Dedifferentiated amniotic fluid mesenchymal stem cell (primary cell): Measurements from ENCODE around the gene ABI3BP.

Experiments used
- DNase-seq: peaks from one replicate; pipeline ENCODE4 v3.0.0-alpha.2; 2016; ENCODE audit errors: extremely low spot score

Gene ABI3BP

DNA sequence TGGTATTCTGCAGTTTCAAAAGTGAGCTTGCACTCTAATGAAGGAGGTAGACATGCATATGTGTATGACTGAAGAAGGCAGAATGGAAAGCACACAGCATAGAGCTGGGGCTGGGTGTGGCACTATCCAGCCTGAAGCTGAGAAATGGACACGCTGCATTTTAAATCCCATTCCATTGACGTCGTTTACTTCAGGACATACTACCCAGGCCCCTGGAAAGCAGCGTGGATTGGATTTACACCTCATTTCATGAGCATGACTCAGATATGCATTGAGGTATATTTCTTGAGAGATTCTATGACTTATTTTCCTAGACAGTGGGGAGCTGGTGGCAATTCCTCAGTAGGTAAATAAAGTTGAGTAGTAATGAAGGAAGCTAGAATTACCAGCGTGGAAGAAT lies 101.4 kb downstream of the ABI3BP start:
- DNase-seq, result no peak

DNA sequence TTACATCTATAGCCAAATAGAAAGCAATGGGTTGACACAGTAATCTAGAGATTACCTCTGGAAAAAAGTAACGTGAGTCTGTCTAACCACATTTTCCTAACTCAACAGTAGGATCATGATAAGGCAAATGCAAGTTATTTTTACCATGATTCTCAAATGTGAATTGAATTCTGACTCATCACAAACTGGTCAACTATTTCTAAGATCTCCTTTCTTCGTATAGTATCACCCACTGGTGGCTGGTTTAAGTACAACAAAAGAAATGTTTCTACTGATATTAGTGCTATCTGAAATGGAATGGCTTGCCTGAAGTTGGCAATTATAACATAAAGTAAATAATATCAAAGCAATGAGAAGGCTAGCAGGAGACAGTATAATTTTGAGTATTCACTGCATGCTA lies 102.2 kb downstream of the ABI3BP start:
- DNase-seq, result peak; percentile 34

DNA sequence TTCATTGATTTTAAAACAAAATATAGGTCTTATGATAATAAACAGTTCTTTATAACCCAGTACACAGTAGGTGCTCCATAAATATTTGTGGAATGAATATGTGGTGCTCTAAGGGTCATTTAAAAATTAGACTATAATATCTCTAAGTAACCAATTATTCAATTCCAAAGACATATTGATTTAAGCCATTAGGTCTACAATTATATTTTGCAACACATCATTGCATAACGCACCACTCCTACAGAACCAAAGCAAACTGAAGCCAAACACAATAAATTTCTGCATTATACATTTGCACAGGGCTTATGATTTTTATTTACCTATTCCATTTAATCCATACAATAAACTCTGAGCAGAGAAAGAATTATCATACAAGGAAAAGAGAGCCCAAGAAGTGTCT lies 104.3 kb downstream of the ABI3BP start:
- DNase-seq, result no peak

DNA sequence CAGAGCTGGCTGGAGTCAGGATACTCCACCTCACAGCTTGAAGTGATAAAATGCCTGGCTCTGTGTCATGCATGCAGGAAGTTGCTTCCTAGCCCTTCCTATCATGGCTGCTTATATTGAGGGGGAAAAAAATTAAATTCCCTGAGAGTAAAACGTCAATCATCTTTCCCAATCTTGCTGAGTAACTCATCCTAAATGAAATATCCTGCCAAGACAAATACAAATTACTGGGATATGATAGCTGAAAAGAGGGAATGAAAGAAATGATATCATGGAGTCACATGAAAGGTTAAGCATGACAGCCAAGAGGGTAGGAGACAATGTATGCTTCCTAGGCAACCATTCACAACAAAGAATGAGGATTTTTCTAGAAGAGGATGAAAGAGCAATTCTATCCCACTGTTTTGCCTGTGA lies 110.6 kb downstream of the ABI3BP start:
- no peak for DNase-seq

DNA sequence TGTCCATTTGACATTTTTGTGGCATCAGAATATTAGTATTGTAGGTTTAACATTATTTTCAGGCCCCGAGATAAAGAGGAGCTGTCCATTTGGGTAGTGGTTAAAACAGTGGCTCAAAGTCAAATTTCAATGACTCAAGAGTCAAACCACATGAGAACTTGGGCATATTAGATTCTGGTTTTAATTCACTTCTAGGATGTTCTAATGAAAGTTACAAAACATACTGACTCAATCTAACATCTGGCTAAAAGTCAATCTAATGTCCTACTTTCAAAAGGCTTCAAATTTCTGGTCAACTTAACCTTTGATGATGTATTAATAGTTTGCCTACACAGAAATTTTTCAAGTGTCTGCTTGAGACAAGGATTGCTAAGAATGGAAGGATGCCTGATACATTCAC lies 112.4 kb downstream of the ABI3BP start:
- DNase-seq, result no peak

DNA sequence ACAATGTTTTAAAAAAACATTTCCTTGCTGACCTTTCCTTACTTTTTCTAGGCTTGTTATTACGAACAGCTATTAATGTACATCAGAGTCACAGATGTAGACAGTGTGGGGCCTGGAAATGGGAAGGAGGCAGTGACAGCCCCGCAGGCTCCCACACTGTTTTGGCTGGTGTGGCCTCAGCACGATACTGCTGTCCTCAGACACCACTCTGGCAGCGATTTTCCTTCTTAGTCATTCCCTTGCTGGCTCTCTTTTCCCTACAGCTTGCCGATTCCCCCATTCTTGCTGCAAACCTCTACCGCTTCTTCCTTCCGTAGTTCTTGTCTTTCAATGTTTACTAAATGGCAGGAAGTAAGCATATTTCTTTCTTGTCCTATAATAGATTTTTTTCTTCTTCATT lies 113.1 kb downstream of the ABI3BP start:
- no peak for DNase-seq

DNA sequence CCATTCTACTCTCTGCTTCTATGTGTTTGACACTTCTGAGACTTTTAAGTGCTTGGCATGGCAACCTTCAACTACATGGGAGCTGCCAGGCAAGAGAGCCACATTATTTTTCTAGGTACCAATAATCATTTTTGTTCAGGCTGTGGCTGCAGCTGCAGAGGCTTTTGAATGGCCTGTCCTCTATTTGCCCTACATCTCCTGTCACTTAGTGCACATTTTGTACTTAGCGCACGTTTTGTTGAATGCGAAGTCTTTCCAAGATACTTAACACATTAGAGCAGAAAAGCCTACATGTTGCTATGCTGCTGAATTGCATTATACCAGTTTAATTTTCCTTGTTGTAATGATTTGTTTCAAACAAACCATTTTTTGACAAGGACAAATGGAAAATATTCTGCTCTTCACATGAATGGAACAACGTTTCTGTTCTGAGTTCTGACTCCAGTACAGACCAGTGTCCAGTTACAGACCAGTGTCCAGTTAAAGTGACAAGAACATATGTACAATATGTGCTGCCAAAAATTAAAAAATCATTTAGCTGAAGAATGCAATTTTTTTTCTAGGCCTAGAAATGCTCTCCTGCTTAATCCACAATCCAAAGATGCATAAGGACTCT lies 113.9 kb downstream of the ABI3BP start:
- DNase-seq, result no peak

DNA sequence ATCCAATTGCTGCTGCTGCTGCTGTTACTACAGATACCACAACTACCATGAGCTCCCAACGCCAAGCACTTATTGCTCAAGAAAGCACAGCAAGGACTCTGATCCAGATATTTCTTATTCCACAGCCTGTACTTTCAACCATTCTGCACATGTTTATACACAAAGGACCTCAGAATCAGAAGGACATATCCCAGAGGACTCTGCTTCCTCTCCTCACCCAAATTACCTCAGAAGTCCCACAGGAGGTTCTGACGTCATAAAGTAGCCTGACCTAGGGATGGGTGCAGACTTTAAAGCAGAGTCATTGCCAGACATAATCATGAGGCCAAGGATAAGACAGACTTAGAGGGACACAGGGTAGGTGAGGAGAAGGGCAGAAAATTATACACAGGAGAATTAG lies 115.9 kb downstream of the ABI3BP start:
- DNase-seq, result no peak

DNA sequence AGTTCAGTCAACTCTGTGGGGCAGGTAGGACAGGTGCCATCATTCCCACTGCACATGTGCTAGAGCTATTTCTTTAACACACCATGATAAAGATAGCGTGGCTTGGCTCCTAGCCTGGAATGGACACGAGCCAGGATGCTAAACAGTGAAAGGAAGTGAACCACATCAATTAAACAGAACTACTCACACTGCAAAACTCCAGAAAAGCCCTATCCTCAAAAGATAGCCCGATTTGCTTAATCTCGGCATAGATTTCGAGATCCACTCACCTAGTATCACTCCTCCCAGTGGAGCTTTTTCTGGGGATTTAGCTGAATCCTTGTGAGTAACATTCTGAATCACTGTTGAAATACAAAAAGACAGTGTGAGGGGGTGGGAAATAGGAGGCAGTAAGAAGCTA lies 118.0 kb downstream of the ABI3BP start:
- no peak for DNase-seq

DNA sequence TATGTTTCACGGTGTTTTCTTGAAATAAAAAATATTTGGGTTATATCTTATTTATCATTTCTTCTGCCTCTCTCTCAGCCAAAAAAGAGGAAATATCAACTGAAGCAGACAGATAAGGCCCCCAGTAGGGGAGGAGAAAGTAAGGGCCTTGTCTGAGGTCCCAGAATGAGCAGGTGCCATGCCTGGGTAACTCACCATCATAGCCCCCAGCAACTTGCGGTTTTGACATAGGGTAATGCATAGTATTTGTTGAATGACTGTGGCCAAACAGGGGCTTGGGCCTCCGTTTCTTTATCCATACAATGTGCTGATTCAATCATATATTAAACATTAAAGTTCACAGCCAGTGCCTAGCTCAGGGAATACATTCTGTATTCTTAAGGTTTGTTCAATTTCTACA lies 119.6 kb downstream of the ABI3BP start:
- no peak for DNase-seq

DNA sequence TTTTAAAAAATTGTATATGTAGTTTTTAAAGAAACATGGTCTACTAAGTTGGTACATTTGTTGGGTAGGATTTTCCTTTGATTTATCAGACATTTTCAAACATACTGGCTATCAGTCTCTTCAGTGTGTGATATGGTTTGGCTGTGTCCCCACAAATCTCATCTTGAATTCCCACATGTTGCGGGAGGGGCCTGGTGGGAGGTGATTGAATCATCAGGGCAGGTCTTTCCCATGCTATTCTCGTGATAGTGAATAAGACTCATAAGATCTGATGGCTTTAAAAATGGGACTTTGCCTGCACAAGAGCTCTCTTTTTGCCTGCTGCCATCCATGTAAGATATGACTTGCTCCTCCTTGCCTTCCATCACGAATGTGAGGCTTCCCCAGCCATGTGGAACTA lies 121.9 kb downstream of the ABI3BP start:
- DNase-seq, result no peak

DNA sequence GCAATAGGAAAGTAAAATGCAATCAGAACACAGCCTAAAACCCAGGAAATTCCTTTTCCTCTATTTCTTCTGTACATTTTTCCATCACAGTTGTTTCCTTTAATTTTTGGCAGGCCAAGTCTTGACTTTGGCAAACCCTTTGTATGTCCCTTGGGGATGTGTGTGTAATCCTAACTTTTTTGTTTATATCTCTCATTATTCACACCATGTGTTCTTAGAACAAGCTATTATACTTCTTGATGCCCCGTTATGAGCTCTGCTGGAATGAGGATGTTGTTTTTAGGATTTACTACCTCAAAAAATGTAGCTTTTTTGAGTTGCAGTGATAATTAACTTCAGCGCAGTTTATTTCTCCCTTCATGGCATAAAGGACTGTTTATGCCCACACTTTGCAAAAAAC lies 123.4 kb downstream of the ABI3BP start:
- peak; percentile 70 for DNase-seq

DNA sequence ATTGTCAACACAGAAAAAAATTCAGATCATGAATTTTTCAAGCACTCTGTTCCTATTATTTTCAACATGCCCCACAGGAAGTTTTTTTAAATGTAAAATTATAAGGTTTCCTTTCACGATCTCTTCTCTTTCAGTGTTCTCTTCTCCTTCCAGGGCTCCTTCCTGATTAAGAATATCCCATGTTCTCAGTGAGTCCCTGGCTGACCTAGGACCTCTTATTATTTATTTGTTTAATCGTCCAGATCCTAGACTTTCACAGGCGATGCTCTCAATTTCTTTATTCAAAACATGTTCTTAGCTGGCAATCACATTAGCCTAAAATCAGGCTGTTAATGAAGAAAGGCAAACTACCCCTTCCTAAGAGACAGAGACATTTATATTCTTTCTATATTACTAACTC lies 124.3 kb downstream of the ABI3BP start:
- DNase-seq, result no peak

DNA sequence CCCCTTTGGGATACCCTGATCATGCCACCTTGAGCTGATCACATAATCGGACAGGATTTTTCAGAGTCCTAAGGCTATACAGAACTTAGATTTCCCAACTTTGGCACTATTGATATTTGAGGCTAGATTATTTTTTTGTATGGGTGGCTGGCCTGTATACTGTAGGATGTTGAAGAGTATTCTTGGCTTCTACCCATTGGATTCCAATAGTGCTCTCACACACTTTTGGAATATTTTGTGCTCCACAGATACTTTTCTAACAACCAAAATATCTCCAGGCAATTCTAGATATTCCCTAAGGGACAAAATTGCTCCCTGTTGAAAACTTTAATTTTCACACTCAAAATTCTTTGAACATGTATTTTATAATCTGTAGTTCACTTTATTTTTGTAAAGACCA lies 125.1 kb downstream of the ABI3BP start:
- DNase-seq, result no peak

DNA sequence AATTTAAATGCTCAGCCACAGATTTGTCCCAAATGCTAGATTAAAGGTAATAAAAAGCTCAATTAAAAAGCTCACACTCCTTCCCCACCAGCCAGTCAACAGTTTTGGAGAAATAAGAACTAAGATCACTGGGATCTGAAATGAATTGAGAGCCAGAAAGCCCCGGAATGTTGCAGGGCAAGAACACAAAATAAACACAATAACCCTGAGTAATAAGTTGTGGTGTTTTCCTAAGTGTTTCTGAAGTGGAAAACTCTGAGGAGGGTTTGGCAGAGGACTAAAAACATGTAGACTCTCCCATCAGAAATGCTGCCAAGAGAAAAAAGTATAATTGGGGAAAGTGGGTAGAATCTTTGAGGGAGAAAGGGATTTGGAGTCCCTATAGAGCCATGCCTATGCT lies 127.8 kb downstream of the ABI3BP start:
- peak; percentile 33 for DNase-seq

DNA sequence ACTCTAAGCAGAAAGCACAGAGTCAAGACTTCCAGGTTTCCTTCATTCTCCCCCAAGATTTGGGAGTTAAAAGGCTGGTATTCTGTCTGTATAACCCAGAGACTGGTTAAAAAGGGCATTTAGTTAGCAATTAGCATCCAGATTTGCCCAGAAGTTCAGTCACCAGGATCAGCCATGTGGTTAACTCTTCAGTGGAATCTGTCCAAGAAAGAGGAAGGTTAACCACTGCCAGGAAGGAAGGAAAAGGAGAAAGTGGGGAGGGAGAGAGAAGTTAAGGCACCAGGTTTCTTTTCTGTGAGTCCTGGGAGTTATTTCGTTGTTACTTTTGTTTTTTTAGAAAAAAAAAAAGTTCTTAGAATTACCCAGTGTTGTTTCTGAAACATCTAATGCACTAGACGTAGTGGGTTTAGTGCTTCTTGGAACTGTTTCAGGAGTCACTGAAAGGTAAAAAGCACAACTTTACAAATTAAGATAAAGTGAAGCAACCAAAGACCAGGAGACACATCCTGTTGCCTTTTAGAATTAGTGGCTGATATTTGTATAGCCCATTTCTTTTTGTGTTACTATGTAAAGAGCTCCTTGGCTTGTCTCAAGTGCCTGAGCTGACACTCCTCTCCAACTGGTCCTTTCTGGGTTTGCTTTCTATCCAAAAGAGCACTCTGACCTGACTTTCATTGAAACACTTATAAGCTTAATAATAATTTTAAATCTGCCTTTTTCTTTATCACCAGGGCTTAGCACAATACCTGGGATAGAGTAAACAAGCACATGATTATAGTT lies 128.6 kb downstream of the ABI3BP start:
- DNase-seq, result no peak

DNA sequence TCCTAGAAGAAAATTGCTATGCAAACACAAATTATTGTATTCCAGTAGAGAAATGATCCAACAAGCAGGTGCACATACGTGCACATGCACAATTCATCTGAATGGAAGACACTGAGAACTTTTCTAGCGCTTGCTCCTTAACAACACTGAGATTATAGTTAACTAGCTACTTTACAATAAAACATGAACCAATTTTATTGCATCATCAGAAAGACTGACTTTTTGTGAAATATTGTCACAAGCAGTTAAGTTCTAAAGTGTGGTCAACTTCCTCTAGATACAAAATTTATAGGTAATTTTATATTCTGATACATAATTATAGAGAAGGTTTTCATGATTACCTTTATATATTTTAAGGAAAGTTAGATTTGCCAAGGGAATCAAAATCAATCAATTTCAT lies 135.4 kb downstream of the ABI3BP start:
- DNase-seq, result no peak

DNA sequence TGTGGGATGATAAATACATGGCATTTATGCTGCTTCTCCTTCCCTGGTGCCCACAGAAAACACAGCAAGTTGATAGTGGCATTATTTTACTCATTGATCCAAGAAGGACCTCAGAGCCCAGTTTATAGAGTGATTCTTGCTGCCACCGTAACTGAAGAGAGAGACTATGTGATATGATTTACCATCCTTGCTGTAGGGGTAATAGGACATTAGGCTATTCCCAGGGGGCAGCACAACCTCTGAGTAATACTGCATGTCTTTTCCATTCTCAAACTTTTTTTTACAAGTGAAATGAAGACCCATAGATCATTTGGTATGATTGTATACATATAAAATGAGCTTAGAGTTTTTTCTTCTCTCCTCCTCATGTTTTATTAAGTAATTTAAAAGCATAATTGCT lies 136.4 kb downstream of the ABI3BP start:
- no peak for DNase-seq

DNA sequence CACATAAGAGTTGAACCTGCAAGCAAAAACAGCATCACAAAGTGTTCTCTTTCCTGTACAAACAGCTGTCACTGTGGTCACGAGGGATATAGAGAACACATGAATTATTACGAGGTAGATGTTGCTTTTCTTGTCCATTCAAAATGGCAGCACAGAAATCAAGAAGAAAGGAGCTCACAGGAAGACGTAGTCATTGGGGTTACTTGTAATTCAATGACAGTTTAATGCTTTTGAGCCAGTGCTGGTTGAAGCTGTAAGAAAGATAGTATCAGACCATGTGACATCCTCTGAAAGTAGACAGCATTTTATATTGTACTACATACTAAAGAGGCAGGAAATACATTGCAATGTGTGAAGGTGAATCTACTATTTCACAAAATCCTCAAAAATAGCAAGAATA lies 140.4 kb downstream of the ABI3BP start:
- no peak for DNase-seq

DNA sequence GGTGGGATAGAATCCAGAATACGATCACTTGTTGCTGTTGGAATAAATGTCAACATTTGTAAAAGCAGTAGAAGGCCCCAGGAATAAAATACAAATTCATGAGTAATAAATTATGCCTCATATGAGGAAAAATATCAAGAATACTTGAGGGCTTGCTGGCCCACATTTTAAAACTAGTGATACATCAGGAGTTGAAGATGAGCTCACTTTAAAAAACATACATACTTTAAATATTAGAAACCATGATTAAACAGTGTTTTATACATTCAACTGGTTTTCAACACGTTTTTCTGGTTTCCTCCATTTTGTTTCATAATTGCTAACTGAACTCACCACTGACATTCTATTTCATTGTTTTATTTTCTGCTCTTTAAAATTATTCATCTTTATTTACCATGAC lies 142.5 kb downstream of the ABI3BP start:
- no peak for DNase-seq

DNA sequence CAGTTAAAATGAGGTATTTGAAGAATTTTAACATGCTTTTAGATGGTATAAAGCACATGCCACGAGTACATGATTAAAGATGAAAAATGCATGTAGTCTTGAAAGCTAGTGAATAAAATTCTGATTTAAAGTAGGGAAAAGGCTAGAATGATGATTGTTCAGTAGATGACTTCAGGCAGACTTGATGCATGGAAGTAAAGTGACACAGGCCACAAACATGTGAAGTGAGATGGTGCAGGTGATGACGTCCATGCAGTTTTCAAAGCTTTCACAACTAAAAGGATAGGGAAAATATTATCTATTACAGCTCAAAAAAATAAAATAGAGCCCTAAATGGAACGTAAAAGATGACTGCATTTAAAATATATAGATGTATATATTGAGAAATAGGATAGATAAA lies 143.1 kb downstream of the ABI3BP start:
- DNase-seq, result no peak

DNA sequence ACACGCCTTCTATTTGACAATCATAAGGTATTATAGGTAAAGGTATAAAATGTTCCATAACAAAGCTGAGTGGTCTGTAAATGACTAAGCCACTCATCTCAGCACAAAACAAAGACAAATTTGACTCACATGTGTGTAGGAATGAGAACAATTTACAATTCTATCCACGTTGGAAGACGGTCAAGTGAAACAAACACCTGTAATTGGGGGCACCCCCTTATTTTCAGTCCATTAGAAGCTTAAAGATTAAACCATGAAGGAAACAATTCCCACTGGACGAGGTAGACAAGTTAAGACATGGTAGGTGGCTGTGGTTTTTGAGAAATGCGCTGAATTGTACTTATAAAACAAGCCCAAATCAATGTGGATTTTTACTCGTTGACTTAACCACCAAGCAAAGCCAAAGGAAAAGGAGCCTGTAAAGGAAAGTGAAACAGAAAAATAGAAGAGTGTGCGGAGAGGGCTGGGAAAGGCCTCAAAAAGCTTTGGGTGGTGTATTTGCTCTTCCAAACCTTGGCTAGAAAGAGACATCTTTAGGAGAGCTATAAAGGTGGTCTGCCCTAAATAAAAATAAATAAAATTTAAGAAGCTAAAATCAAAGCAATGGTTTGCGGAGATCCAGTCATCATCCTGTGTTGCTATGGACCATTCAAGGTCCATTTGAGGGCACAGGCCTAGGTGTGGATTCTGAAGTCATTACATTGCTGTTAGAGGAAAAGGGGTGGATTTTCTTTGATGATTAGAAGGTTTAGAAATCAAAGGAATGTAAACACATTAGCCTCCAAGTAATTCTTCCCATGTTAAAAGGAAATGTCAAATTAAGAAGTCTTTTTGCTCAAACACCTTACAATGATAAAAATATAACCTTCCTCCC lies 148.9 kb downstream of the ABI3BP start:
- DNase-seq, result no peak

DNA sequence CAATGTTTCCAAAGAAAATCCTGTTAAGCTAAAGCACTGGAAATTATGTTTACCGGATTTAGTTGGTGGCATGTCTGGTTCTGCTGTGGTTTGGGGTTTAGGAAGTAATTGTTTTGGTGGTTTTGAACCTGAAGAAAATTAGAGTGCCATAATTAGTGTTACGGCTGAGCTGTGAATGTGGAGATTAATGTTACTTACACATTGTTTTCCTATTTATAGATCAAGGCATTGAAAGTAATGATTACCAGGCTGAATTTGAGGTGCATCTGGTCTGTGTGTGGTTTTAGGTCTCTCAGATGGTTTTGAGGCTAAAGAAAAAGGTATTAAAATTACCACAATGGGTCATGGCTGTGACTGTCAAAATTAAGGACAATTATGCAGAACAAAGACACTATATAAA lies 155.1 kb downstream of the ABI3BP start:
- DNase-seq, result no peak
